T1000 (cell line): ENCODE data around the gene CFD.
"Not testable (repeated sequence)": the region's sequence is repeated elsewhere in the genome, so short reads cannot be mapped to it uniquely, and the experiment has no call there.

Experiments
- DNase-seq: peaks from one replicate; lab custom pipeline; 2025; ENCODE audit warnings: mixed read lengths; lab: John Stamatoyannopoulos, UW

The CFD gene

DNA sequence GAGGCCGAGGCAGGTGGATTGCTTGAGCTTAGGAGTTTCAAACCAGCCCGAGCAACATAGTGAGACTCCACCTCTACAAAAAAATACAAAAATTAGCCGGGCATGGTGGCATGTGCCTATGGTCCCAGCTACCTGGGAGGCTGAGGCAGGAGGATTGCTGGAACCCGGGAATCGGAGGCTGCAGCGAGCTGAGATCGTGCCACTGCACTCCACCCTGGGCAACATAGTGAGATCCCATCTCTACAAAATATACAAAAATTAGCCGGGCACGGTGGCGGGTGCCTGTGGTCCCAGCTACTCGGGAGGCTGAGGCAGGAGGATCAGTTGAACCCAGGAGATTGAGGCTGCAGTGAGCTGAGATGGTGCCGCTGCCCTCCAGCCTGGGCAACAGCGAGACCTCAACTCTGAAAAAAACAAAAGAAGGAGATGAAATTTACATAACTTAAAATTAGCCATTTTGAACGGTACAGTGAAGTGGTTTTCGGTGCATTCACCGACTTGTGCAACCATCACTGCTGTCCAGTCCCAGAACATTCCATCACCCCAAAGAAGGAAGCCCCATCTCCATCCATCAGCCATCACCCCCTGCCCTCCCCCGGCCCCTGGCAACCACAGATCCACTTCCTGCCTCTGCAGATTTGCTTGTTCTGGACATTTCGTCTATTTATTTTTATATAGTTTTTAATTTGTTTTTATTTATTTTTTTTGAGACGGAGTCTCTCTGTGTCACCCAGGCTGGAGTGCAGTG is 33.4 kb upstream of the CFD start:
- no peak for DNase-seq

DNA sequence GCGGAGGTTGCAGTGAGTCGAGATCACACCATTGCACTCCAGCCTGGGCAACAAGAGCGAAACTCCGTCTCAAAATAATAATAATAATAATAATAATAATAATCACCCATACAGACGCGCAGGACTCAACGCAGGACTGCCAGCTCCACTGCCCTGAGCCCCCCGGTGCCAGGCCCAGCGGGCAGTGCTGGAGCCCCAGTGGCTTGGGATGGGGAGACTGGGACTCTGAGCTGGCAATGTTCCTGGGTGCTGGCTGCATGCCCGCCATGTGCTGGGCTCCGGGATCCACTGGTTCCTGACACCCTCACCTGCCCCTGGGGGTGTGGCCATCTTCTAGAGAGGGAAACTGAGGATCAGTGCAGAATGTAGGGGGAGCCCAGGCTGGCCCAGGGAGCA is 32.2 kb upstream of the CFD start:
- DNase-seq: no peak

DNA sequence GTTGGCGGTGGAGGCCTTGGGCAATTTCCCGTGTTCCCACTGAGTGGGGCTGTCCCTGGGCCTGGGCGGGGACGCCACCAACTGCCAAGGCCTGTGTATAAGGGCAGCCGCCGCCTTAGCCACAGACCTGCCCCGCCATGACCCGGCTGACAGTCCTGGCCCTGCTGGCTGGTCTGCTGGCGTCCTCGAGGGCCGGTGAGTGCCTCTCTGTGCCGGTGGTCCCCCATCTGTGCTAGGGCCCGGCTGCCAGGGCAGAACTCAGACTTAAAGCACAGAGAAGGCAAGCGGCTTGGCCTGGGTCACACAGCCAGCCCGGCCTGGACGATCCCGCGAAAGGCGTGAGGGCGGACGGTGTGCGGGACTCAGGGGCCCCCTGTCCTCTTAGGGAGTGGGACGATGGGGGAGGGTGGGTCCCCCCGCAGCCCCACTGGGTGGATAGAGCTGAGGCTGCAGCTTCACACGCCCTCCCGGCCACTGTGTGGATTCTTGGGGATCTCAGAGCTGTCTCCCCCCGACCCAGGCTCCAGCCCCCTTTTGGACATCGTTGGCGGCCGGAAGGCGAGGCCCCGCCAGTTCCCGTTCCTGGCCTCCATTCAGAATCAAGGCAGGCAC is 31.6 kb upstream of the CFD start, which contains the start of gene AZU1:
AZU1 (plus strand) TSS at position 128 of the 612 bp plus-strand sequence; CDS start at position 138, 10 bp downstream.
- DNase-seq: no peak

DNA sequence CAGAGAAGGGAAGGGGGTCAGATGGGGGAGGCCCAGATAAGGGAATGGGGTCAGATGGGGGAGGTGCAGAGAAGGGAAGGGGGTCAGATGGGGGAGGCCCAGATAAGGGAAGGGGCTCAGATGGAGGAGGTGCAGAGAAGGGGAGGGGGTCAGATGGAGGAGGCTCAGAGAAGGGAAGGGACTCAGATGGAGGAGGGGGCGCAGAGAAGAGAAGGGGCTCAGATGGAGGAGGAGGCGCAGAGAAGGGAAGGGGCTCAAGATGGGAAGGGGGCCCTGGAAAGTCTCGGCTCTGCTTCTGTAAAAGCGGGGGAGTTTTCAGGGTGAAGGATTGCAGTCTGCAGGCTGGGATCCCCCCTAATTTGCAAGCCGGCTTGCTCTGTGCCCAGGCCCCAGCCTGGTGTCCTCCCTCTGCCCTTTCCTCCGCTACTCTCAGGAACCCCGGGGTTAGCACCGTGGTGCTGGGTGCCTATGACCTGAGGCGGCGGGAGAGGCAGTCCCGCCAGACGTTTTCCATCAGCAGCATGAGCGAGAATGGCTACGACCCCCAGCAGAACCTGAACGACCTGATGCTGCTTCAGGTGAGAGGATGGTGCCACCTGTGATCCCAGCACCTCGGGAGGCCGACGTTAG is 30.2 kb upstream of the CFD start:
- no peak for DNase-seq

DNA sequence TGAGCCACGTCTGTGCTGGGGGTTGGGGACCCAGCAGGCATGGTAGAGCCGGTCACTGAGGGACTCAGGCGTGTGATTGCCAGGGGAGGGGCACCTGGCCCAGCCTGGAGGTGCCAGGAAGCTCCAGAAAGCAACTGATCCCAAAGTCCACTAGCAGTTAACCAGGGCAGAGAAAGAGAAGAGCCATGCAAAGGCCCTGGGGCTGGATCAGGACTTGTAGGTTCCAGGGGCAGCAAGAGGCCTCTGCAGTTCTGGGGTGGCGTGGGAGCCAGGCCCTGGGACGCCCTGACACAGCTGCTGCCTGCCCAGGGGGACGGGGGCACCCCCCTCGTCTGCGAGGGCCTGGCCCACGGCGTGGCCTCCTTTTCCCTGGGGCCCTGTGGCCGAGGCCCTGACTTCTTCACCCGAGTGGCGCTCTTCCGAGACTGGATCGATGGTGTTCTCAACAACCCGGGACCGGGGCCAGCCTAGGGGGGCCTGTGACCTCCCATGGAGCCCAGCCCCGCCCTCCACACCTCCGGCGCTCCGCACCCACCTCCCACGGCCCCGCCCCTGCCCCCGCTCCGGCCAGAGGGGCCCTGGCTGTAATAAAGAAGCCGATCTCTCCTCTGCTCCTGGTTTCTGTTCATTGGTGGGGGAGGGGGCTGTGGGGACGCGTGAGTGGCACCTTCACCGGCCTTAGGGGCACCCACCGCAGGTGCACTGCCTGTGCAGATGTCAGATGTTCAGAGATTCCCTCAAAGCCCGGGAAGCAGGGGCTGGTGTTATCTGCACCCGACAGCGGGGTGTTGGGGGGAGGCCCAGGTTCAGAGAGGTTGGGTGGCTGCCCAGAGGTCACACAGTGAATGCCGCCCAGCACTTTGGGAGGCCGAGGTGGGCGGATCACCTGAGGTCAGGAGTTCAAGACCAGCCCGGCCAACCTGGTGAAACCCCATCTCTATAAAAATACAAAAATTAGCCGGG is 27.8 kb upstream of the CFD start:
- DNase-seq: no peak

DNA sequence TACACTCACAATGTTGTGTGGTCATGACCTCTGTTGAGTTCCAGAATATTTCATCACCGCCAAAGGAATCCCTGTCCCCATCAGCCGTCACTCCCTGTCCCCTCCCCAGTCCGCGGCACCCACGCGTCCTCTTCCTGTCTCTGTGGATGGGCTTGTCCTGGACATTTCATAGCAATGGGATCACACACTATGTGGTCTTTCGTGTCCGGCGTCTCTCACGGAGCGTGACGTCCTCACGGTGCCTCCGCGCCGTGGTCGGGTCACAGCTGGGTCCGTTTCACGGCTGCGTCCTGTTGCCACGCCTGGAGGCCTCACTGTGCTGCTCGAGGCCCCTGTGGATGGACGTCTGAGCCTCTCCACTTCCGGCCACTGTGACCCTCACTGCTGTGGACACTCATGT is 25.2 kb upstream of the CFD start:
- DNase-seq: no peak

DNA sequence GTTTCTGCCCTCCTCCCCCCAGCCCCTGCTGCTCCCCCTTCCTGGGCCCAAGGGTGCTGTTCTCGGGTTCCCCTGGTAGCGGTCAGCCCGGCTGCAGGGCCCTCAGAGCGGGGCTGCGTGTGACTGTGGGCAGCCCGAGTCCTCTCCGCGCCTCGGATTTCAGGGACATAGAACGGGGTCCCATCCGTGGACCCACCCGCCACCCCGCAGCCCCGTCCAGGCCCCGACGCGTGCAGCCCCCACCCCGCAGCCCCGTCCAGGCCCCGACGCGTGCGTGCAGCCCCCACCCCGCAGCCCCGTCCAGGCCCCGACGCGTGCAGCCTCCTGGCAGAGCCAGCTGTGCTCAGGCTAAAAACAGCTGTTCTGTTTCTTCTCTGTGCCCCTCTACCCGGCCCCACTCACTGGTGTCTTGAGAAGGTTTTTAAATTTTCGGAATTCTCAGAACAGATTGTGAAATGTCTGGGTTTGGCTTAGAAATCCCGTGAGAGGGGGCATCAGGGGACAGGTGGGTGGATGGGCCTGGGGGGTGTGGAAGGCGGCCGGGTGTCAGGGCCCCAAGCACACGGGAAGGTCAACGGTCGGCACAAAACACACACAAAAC is 24.2 kb upstream of the CFD start:
- no peak for DNase-seq

DNA sequence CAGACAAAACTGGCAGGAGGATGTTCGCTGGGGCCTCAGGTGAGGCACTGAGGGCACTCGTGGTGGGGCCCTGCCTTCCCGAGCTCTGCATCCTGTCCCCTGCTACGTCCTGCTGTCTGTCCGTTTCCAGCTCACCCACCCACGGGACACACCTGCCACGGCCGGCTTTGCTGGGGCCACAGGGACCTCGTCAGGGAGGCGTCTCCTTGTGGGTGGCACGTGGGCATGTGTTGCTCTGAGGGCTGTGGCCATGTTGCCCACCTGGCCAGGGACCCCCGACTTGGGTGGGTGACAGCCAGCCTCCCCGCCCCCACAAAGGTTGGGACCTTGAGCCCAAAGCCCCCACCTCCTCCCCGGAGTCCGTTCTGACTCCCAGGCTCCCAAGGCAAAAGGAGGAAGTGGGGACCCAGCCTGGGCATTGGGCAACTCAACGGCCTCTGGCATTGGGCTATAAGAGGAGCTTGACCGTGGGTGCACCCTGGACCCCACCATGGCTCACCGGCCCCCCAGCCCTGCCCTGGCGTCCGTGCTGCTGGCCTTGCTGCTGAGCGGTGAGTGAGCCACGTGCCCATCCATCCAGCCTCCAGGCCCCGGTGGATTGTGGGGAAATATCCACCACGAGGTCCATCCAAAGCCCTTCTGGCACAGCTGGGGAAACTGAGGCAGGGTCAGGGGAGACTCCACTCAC is 18.8 kb upstream of the CFD start, which contains the start of gene PRTN3:
PRTN3 (plus strand) TSS at position 481 of the 688 bp plus-strand sequence; CDS start at position 491, 10 bp downstream.
- DNase-seq: no peak

DNA sequence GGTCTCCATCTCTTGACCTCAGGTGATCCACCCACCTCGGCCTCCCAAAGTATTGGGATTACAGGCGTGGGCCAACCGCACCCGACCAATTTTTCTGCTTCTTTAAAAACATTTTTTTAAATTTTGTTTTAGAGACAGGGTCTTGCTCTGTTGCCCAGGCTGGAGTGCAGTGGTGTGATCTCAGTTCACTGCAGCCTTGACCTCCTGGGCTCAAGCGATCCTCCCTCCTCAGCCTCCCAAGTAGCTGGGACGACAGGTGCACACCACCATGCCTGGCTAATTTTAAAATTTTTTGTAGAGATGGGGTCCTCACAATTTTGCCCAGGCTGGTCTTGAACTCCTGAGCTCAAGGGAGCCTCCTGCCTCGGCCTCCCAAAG is 16.7 kb upstream of the CFD start:
- DNase-seq: not testable (repeated sequence)

DNA sequence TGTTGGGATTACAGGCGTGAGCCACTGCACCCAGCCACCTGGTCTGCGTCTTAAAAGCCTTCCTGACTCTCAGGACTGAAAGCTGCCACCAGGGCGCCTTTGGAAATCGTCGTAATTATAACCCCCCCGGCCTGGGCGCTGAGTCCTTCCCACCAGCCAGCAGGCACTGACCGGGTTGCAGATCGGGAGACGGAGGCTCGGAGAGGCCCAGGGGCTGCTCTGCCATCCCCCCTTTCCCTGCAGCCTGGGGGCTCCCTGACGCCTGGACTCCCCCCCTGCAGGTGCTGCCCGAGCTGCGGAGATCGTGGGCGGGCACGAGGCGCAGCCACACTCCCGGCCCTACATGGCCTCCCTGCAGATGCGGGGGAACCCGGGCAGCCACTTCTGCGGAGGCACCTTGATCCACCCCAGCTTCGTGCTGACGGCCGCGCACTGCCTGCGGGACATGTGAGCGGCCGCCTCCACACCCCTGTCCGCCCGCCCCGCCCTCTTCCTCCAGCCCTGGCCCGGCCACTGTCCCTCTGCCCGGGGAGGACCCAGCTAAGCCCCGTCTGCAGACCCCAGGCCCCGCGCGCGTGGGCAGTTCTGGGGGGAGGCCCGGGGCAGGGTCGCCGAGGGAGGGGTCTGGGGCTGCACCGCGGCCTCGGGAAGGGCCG is 16.2 kb upstream of the CFD start:
- no peak for DNase-seq

DNA sequence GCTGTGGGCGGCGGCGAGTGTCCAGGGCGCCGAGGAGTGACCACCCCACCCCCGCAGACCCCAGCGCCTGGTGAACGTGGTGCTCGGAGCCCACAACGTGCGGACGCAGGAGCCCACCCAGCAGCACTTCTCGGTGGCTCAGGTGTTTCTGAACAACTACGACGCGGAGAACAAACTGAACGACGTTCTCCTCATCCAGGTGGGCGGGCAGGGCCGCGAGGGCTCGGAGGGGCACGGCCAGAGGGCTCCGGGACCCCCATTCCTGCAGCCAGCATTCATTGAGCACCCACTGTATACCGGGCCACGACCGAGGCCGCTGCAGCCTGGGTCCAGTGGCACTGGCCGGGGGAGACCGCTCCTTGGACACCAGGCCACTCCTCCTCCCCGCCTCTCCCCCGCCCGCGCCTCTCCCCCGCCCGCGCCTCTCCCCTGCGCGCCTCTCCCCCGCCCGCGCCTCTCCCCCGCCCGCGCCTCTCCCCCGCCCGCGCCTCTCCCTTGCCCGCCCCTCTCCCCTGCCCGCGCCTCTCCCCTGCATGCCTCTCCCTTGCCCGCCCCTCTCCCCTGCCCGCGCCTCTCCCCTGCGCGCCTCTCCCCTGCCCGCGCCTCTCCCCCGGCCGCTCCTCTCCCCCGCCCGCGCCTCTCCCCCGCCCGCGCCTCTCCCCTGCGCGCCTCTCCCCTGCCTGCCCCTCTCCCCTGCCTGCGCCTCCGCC is 15.5 kb upstream of the CFD start:
- no peak for DNase-seq

DNA sequence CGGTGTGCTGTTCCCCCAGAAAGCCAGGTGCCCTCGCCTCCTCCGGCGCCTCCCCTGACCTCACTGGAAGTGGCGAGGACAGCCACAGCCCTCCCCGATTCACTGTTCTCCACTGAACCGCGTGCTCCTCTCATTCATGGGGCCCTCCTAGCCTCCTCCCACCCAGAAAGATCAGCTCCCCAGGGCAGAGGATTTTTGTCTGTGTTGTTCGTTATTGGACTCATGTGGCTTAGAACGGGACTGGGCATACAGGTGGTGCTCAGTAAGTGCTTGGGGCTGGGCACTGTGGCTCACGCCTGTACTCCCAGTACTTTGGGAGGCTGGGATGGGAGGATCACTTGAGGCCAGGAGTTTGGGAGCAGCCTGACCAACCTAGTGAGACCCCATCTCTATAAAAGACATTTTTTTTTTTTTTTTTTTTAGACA is 14.9 kb upstream of the CFD start:
- DNase-seq: no peak

DNA sequence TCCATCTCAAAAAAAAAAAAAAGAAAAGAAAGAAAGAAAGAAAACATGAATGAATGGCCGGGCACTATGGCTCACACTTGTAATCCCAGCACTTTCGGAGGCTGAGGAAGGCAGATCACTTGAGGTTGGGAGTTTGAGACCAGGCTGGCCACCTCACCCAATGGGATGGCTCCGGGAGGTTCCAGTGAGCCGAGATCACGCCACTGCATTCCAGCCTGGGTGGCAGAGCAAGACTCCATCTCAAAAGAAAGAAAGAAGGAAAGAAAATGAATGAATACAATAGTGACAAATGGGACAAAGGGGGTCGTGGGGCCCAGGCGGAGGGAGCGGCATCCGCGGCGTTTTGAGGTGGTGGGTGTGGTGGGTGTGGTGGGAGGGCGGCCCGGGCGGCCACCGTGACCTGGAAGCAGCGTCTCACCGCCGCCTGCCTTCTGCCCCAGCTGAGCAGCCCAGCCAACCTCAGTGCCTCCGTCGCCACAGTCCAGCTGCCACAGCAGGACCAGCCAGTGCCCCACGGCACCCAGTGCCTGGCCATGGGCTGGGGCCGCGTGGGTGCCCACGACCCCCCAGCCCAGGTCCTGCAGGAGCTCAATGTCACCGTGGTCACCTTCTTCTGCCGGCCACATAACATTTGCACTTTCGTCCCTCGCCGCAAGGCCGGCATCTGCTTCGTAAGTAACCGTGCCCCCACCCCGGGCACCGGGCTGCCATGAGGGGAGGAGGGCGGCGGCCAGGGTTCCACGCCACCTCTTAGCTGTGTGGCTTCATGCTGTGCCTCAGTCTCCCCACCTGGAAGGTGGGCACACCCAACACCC is 13.6 kb upstream of the CFD start:
- no peak for DNase-seq

DNA sequence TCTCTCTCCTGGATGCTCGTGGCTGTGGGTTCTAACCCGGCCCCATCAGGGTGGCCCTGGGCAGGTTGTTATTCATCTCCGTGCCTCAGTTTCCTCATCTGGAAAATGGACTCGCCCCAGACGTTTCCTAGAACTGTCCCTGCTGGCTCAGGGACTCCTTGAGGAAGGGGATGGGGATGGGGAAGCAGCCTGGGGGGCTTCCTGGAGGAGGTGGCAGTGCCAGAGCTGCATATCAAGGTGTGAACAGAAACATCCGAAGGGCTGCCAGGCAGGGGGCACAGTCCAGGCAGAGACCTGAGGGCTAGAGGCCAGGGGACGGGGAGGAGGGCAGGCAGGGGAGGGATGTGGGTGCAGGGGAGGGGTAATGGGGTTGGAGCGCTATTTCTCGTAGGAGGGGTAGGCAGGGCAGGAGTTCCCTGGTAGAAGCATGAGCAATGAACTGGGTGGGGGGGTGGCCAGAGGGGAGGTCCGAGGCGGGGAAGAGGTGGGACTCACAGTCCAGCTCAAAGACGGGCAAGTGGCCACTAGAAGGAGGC is 11.0 kb upstream of the CFD start:
- DNase-seq: no peak

DNA sequence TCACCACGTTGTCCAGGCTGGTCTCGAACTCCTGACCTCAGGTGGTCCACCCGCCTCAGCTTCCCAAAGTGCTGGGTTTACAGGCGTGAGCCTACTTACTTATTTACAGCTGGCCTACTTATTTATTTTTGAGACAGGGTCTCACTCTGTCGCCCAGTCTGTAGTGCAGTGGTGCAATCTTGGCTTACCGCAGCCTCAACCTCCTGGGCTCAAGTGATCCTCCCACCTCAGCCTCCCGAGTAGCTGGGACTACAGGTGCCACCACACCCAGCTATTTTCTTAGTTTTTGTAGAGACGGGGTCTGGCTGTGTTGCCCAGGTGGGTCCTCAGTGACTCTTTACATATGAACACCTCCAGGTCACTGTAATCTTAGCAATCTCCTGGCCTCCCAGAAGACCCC is 10.3 kb upstream of the CFD start:
- DNase-seq: not testable (repeated sequence)

DNA sequence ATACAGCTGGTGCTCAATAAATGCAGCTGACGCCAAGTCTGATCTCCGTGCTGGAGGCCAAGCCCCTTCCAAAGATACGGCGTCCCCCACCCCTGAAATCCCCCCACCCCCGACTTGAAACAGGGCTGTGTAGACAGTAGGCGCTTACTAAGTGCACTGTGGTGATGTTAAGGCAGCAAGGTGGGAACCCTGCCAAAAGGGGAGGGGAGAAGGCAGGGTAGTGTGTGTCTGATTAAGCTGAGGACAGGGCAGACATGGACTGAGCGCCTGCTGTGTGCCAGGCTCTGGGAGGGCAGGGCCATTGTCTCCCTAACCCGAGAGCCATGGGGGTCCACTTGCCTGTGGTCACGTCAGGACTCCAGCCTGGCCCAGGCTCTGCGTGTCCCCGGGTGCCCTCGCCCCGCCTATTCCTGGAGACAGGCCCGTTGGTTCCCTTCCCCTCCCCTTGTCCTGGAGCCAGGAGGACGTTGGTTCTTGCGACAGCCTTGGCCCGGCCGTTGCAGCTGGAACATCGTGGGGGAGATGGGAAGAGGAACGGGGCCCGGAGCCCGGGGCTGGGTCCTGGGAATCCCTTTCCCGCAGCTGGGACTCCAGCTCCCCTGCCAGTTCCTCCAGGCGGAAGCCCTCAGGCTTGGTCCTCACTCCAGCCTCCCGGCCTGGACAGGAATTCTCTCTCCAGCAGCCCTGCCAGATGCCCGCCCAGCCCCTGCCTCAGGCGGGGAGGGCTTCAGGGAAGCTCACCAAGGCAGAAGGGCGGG is 9.1 kb upstream of the CFD start:
- peak; percentile 84 for DNase-seq

DNA sequence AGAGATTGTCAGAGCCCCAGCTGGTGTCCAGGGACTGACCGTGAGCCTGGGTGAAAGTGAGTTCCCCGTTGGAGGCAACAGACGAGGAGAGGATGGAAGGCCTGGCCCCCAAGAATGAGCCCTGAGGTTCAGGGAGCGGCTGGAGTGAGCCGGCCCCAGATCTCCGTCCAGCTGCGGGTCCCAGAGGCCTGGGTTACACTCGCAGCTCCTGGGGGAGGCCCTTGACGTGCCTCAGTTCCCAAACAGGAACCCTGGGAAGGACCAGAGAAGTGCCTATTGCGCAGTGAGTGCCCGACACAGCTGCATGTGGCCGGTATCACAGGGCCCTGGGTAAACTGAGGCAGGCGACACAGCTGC is 8.5 kb upstream of the CFD start:
- DNase-seq: no peak
